Stimulated activated CD4-positive, alpha-beta T cell treated with anti-CD3 and anti-CD28 coated beads, Interleukin-1b, Interleukin-23, amount 100 ng/mL, for 24 hours (primary cell): ENCODE results near the gene PAX4.
A peak's percentile ranks its signal among the peaks of the same experiment; 100 is the strongest.

Source experiments
- DNase-seq, 4 experiments: peaks; one replicate each; pipeline ENCODE4 v3.0.0-alpha.2; 2020; ENCODE audit warnings: low read depth in 4 of 4, low spot score in 1 of 4

The PAX4 gene

GRCh38 chr7:127629268-127629854 lies 11.4 kb upstream of the PAX4 start:
- peak in 1 of 4 experiments; percentile 13 for DNase-seq

- no peak for DNase-seq
These were observed 10.5 kb upstream of the PAX4 start for GRCh38 chr7:127628445-127628844.

GRCh38 chr7:127625331-127625730 lies 7.4 kb upstream of the PAX4 start:
- DNase-seq = no peak

- no peak for DNase-seq
These were observed 2.7 kb upstream of the PAX4 start for GRCh38 chr7:127620406-127621233.

GRCh38 chr7:127619681-127620405 lies 1.9 kb upstream of the PAX4 start:
- DNase-seq = no peak

GRCh38 chr7:127618775-127619174 lies 833 bp upstream of the PAX4 start:
- DNase-seq = no peak

- DNase-seq = no peak
These were observed 1.2 kb downstream of the PAX4 start for GRCh38 chr7:127616724-127617123.

- DNase-seq = no peak
These were observed 5.7 kb downstream of the PAX4 start for GRCh38 chr7:127612263-127612662.

- no peak for DNase-seq
These were observed 8.6 kb downstream of the PAX4 start for GRCh38 chr7:127609297-127609696.

- DNase-seq = no peak
These were observed 9.5 kb downstream of the PAX4 start for GRCh38 chr7:127608446-127608845.

GRCh38 chr7:127600885-127601284 lies 17.1 kb downstream of the PAX4 start:
- no peak for DNase-seq

GRCh38 chr7:127598318-127598717 lies 19.6 kb downstream of the PAX4 start:
- no peak for DNase-seq

- DNase-seq = no peak
These were observed 22.2 kb downstream of the PAX4 start for GRCh38 chr7:127595737-127596136.

GRCh38 chr7:127594490-127594889 lies 23.5 kb downstream of the PAX4 start:
- DNase-seq = no peak

- DNase-seq = no peak
These were observed 25.4 kb downstream of the PAX4 start for GRCh38 chr7:127592550-127592949.

GRCh38 chr7:127591591-127591990 lies 26.4 kb downstream of the PAX4 start:
- DNase-seq = no peak

GRCh38 chr7:127591189-127591588 lies 26.8 kb downstream of the PAX4 start:
- DNase-seq = no peak

- DNase-seq = no peak
These were observed 28.0 kb downstream of the PAX4 start for GRCh38 chr7:127589896-127590295.

GRCh38 chr7:127588697-127589482 lies 29.1 kb downstream of the PAX4 start:
- DNase-seq = peak in 1 of 4 experiments; percentile 7

- peak; percentile 61 to 85 (median 82) for DNase-seq
These were observed 29.8 kb downstream of the PAX4 start, which contains the start of gene ARF5 for GRCh38 chr7:127588019-127588696. ARF5 (plus strand) TSS chr7:127588411; CDS start chr7:127588499, 88 bp downstream.

- DNase-seq = no peak
These were observed 30.3 kb downstream of the PAX4 start for GRCh38 chr7:127587663-127588018.
